Activated T-cell treated with anti-CD3 and anti-CD28 coated beads, Interleukin-2, amount 50 U/mL, for 1 hour (primary cell): ENCODE results near the gene HNMT.
"Not testable (repeated sequence)": the region's sequence is repeated elsewhere in the genome, so short reads cannot be mapped to it uniquely, and the experiment has no call there.

Experiments
- DNase-seq: peaks from one replicate; pipeline ENCODE4 v3.0.0-alpha.2; 2020

The HNMT gene

DNA sequence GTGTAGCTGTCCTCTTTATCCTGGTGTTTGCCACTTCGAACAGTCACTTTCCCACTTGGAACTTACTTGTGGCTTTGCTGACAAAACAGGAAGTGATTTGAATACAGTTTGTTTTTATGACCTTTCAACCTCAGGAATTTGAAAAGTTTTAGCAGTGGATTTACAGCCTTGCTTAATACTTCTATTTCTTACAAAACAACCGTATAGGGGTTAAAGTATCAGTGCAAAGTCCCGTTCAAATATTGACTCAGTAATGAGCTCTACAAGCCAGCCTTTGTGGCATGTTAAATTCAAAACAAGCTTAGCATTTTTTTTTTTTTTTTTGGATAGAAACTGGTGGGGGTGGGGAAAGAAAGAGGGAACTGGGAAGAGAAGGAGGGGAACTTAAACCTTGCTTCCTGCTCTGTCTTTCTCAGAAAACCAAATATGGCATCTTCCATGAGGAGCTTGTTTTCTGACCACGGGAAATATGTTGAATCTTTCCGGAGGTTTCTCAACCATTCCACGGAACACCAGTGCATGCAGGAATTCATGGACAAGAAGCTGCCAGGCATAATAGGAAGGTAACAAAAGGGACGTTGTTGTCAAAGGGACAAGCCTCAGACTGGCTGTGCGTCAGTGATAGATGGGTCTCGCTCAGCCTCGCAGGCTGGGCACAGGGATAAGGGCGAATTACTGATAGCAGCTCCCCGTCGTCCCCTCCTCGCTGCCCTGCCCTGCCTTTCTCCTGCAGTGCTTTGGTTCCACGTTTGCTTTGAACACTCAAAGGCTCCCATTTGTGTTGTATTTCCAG, at the start of gene HNMT:
TSS of gene HNMT (plus strand) at position 408 of the 793 bp plus-strand sequence. CDS start at position 427, 19 bp downstream.
- no peak for DNase-seq

DNA sequence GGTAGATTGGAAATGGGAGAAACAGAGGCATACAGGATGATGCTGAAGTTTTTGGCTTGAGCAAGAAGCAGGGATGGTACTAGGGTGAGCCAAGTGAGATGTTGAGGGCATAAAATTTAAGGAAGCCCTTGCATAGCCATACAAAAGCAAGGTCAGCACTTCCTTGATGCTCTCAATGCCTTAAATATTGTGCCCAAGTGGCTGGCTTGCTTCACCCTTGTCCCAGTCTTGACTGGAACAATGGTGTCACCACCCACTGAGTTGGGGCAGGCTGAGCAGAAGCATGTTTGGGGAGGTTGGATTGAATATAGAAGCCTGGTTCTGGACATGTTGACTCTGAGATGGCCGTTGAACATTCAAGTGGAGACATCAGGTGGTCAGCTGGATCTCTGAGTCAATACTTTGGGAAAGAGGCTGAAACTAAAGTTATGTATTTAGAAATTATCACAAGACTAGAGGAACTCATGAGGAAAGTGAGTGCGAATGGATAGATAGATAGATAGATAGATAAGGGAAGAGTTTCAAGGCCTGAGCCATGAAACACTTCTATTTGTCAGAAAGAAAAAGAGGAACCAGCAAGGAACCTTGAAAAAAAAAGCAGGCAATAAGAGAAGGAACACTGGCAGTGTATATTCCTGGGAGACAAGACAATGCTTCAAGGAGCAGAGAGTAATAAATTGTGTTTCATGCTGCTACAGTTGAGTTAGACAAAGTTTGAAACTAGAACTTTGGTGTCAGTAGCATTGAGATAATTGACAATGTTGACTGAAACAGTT, 43.0 kb upstream of the HNMT start:
- DNase-seq = no peak

DNA sequence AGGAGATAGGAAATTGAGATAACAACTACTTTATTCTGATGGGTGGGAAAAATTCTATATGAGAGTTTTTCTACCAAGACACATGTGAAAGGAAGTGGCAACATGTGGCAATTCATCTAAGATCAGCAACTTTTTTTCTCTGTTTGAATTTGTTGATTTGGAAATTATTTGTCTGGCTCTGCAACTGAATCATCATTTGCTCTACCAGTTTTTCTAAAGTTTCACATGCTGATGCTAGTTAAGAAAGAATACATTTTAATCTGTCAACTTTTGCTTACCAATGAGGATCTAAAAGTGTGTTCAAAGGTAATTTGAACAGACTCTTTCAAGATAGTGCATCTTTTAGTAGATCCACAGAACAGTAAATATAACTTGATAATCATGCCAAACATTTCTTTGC, 42.1 kb upstream of the HNMT start:
- not testable (repeated sequence) for DNase-seq

DNA sequence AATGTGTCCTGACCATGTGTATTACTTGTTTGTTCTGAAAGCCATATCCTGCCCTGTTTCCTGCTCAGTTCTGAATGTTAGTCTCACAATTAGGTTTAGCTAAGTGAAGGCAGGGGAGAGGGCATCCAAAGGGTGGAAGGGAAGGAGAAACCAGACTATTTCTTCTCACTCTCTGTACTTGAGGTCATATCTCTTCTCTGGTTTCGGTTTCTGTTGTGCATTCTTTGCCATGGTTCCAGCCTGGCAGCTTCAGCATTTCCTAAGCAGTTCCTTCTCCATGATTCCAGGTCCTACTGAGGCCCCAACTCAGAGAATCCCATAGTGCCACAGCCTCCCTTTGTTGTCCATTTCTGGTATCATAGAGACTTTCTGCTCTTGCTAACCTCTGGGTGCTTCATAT, 40.3 kb upstream of the HNMT start:
- DNase-seq = no peak

DNA sequence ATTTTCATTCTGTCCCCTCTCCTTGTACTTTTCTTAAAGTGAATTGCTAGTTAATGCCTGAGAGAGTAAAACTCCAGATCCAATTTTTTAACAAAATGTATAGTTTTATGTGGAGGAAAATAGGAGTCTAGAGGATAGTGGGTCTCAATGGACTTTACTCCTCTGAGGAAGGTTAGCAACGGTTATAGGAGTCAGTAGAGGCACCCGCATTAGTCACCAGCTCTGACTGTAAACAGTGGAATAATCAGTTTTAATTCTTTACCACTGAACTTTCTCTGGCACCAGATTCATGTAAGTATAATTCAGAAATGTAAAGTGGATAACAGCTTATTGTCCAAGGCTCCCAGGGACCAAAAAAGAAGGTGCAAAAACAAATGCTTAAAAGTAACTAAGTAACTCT, 38.7 kb upstream of the HNMT start:
- no peak for DNase-seq

DNA sequence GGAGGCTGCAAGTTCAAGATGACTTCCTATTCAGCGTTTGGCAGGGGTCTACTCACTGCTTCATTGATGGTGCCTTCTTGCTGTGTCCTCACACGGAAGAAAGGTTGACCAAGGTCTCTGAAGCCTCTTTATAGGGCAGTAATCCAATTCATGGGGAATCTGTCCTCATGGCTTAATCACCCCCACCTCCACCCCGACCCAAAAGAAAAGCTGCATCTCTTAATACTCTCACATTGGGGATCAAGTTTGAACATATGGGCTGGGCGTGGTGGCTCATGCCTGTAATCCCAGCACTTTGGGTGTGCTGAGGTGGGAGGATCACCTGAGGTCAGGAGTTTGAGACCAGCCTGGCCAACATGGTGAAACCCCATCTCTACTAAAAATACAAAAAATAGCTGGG, 36.4 kb upstream of the HNMT start:
- DNase-seq = no peak

DNA sequence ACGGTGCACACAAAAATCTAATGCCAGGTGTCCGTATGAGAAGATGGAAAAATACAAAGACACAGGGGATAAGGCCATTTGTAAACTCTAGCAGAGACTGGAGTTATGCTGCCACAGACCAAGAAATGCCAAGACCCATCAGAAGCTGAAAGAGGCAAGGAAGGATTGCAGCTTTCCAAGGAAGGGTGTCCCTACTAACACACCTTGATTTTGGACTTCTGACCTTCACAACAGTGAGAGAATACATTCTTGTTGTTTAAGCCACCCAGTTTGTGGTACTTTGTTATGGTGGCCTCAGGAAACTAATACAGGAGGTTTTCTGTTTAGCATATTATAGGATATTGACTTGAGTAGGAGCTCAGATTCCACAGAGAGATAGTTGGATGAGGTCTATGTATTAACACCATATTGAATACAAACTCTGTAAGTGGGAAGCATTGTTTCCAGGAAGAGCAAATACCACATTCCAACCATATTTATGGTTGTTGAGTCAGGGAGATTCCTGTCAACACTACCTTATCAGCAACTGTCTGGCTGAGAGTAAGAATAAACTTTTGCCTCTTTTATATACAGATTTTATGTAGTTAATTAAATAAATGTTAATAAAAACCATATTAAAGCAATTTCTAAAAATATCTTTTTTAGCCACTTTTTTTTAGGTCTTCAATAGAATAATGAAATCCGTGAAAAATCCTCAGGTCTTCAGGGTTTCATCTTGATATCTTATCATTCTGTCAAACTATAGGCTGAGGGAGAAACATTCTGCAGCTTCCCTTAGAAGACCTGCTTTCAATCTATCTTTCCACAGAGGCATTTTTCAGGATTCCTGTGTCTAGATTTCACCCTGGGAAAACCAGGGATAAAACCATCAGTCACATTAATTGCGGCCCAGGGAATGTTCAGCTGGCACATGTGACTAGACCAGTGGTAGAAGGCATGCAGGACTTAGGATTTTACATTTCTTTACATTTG, 35.4 kb upstream of the HNMT start:
- DNase-seq = no peak

DNA sequence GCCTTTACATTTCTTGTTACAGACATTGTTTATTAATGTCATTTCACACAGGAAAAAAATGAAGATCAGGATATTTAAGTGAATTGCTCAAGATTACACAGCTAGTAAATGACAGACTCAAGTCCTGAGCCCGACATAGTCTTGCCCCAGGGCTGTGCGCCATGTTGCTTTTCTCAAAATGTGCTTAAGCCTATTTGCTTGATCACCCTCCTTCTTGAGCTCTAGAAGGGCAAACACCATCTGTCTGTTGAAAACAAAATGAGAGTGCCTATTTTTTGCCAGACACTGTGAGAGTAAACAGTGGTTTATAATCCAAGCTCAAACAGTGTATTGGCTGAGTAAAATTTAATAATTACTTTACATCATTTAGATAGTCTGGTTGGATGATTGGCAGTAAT, 34.8 kb upstream of the HNMT start:
- no peak for DNase-seq

DNA sequence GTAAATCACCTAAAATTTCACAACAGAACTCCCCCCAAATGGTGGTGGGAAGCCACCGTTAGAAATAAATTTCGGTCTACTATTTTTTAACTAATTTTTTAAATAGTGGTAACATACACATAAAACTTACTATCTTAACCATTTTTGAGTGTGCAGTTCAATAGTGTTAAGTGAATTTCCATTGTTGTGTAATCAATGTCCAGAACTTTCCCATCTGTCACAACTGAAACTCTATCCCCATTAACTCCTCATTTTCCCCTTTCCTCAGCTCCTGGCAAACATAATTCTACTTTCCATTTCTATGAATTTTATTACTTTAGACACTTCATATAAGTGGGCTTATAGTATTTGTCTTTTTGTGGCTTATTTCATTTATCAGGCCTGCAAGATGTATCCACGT, 34.1 kb upstream of the HNMT start:
- DNase-seq = no peak

DNA sequence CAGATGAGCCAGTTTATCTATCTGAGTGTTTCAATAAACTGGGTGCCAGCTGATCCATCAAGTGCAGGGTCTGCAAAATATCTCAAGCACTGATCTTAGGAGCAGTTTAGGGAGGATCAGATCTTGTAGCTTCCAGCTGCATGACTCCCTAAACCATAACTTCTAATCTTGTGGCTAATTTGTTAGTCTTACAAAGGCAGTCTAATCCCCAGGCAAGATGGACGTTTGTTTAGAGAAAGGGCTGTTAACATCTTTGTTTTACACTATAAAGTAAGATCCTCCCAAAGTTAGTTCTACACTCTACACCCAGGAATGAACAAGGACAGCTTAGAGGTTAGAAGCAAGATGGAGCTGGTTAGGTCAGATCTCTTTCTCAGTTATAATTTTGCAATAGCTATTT, 28.7 kb upstream of the HNMT start:
- DNase-seq = no peak

DNA sequence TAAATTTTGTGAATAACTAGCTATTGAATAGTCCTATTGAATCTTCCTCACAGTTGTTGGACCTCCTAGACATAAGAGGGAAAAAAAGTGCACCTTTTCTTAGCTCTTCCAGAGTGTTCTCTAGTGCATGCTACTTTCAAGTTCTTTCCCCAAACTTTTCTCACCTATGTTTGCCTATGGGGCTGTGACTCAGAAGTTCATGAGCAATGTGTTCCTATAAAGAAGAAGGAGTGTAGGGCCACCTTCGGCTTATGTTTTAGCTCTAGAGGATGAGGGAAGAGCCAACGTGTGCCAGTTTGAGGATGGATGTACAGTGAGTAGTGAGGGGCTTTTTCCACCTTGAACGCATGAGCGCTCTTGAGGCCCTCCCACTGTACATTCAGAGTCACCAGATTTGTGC, 27.0 kb upstream of the HNMT start:
- DNase-seq = no peak

DNA sequence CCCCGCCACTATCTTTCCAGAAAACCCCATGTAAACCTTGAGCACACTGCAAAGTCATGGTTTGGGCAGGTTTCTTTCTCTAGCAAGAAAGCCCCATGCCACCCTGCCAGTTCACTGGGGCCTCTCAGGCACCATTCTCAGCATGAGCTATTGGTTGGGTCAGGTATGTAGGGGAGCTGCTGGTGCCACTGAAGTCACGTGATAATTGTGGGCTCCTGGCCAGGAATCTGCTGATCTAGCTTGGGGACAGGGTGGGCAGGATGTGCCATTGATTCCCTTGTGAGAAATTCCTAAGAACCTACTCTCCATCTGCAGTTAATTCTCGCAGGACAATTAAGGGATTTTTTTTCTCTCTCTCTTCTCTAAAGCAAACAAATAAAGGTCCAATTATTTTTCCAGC, 26.5 kb upstream of the HNMT start:
- DNase-seq = no peak

DNA sequence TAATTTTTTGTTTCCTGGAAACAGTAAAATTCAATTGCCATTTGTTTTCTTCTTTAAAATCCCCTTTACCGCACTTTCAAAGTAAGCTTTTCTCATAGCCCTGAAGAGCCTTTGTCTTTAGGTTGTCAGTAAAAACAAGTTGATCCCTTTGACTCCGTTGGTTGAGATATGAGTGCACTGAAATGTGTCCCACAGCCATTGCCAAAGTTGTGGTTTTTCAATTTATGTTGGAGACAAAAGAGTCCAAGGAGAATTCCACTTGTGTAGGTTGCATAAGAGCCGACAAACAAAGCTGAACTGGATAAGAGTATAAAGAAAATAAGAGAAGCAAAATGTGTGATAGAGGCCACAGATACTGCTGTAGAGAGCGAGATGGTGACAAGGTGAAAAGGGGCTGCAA, 26.1 kb upstream of the HNMT start:
- no peak for DNase-seq

DNA sequence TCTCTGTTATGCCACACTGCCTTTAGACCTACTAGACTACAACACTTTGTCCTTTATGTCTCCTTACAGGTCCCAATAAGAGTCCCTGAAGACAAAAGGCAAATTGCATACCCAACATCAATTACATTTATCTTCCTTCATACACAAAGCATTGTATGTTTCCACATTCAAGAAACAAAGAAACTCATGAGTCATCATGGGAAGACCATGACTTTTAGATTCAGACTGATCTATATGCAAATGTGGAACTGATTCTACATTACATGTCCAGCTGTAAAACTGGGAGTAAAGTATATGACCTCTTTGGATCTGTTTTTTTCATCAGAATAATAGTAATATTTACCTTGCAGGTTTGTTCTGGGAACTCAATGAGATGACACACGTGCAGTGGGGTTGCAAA, 25.2 kb upstream of the HNMT start:
- DNase-seq = no peak

DNA sequence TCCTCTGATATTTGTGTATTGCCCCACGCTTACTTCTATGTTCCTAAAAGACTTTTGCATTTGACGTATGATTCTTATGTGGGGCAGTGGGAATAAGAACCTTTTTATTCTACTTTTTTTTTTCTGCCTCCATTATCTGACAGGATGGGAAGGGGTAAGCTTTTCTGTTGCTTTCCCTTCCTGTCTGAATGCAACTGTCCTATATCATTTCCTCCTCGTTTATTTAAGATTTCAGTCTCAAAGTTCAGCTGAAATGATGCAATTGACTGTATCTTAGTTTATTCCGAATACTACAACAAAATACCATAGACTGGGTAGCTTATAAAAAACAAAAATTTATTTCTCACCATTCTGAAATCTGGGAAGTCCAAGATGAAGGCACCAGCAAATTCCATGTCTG, 24.1 kb upstream of the HNMT start:
- DNase-seq = no peak

DNA sequence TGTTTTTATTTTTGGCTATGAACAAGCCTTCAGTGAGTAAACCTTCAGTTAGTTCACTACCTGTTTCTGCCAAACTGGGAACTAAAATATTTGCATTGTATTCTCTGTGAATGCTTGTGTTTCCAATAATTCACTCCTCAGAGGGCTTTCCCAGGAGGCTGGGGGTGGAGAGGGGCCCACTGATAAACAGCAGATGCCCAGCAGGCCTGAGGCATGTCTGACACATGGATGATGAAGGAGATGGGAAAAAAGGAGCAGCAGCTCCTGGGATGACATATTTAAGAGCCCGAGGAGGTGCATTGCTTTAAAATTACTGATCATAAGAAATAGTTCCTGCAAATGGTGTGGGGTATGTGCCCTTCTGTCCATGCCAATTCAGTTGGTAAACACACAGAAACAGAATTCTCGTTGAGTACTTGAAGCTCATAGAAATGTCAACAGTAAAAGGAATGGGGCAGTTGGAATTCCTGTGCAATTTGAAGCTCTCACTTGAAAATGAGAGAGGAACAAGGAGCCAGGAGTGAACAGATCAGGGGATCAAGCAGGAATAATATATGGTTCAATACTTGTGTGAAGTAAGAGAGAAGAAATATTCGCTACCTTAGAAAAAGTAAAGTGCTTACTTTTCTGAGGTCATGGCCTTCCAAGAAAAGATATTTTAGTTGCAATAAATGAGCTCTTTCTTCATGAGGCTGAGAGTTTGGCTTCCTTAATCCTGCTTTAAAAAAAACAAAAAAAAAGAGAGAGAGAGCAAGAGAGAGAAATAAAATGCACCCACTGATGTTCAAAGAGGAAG, 22.0 kb upstream of the HNMT start:
- no peak for DNase-seq

DNA sequence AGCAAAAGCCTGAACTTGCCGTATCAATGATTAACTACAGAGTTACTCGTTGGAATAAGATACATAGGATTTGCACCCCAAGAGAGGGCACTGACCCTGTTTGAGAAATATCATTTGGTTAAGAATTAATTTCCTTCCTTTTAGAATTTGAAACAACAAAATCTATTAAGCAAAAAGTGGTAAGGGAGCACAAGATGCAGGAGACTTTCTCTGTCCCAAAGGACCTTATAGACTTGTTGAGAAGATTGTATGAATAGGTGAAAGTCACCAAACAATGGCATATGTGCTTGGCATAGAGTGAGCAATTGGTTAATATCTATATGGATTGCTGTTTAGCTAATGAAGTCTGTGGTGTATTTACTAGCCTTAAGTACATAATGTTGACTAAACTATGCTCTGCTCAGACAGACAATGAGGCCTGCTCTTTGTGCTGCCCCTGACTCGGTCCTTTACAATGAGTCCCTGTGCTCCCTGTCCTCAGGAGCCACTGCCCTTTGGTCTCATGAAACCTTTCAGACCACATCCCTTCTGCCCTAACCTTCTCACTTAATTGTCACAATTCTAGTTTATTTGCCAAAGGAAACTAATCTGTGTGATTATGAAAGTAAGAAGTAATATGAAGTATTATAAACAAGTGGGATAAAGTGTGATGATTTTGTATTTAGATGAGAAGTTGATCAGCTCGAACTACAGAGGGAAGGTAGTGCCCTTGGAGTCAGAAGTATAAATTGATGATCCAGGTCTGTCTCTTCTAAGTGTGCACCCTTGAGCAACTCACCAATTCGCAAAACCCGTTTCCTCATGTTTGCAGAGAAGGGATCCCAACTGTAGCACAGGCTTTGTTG, 21.2 kb upstream of the HNMT start:
- DNase-seq = no peak

DNA sequence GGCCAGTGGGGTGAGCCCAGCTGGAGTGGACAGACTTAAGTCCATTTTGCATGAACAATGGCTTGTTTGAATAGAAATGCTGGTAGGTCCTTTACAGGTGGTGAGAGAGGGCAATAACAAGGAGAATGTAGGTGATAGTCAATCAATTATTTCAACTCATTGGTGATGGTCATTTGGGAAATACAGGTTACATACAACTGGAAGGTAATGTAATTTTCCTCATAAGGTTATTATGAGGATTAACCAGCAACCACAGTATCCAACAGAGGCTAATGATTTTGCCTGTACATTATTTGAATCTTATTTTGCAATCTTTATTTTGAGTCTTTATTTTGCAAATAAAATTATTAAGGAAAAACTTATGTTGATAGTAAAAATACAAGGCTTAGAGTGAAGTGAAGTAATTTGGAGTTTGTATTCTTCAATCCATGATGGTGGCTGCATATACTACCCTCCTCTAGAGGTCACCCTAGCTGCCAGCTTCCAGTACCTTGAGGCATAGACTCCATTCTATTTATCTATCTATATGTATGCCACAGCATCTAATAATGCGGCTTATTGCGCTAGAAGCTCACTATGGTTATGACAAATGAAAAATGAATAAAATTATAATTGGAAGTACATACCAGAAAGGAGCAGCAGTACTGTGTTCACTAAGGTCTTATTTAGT, 20.5 kb upstream of the HNMT start:
- DNase-seq = no peak

DNA sequence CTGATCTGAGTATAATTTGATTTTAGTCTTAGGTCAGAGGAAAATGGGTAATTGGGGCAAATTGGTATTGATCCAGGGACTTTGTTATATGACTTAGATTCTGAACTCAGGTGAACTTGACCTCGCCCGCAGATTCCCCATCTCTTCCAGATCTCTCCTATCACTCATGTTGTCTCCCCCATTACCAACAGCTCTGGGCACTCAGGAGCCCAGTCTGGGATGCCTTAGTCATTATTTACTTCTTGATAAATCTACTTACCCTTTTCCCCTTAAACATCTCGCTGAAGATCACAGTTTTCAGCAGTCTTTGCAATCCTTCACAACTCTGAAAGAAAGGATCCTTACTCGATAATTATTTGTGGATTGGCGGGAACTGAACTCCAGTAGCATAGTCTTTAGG, 19.6 kb upstream of the HNMT start:
- no peak for DNase-seq

DNA sequence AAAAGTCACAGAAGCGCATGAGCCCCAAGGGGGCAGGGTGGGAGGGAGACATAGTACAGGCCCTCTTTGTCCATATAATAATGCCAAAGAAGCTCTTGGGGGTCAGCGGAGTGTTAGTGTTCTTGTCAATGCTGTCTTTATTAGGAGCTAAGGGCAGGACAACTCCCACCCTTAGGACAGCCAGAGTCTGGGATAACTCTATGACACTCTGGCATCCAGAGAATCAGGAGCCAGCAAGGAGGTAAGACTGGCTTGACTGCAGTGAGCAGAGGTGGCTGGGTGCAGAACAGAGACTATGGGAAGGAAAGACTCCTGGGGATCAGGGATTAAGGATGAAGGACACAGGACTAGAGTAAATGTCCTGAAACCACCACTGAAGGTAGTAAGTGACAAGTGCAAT, 19.0 kb upstream of the HNMT start:
- no peak for DNase-seq

DNA sequence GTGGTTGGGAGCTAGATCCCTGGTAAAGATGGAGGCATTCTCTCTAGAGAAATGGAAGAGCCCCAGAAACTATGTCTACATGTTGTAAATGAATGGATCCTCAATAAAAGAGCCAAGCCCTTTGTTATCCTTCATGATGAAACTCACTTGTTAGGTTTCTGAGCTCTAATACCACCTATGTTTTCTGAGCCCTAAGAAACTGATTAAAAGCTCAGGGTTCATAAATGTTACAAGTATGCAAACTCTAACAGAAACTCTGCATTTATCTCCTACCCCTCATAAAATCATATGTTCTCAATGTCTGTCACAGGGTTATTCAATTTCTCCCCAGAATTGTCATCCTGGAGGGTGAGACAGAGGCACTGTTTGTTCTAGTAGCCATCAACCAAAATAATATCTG, 18.0 kb upstream of the HNMT start:
- DNase-seq = no peak
